Subcutaneous abdominal adipose tissue (tissue), 5 donors: ENCODE data around the gene PRKCA.

Experiments
- H3K27ac ChIP-seq: one replicate; pipeline ENCODE4 v1.7.0; 2013; ENCODE audit warnings: low read depth, mild to moderate bottlenecking, inconsistent platforms, low read length, moderate library complexity
- H3K27me3 ChIP-seq, 5 donors: one replicate each; pipeline ENCODE4 v1.7.0; 2013; ENCODE audit warnings: low read length in 5 of 5, inconsistent platforms in 1 of 5; ENCODE audit not compliant: control insufficient read depth in 5 of 5, insufficient read depth in 4 of 5
- H3K36me3 ChIP-seq, 5 donors: one replicate each; pipeline ENCODE4 v1.7.0; 2013; ENCODE audit warnings: low read length in 5 of 5; ENCODE audit not compliant: control insufficient read depth in 5 of 5, insufficient read depth in 5 of 5
- H3K4me1 ChIP-seq, 5 donors: one replicate each; pipeline ENCODE4 v1.7.0; 2013; ENCODE audit warnings: low read length in 5 of 5, mild to moderate bottlenecking in 3 of 5, moderate library complexity in 1 of 5; ENCODE audit not compliant: control insufficient read depth in 5 of 5, insufficient read depth in 5 of 5
- H3K4me3 ChIP-seq, 5 donors: one replicate each; pipeline ENCODE4 v1.7.0; 2013; ENCODE audit warnings: low read length in 5 of 5, low read depth in 1 of 5
- H3K9ac ChIP-seq, 5 donors: one replicate each; pipeline ENCODE4 v1.7.0; 2013; ENCODE audit warnings: low read length in 5 of 5, mild to moderate bottlenecking in 4 of 5, moderate library complexity in 3 of 5
- H3K9me3 ChIP-seq, 5 donors: one replicate each; pipeline ENCODE4 v1.7.0; 2013; ENCODE audit warnings: low read length in 5 of 5; ENCODE audit not compliant: control insufficient read depth in 5 of 5
- donor health status: healthy.
- donor health status: healthy.
- donor health status: healthy.
- donor health status: healthy.
- donor health status: healthy.

Gene PRKCA

GRCh38 chr17:66714046-66715023 is 411.9 kb downstream of the PRKCA start:
- Histone ChIP-seq H3K36me3 (no peaks in the 10 kb centered on the region), H3K27ac (no peak overlapping the region), H3K9ac (no peak overlapping the region), H3K4me1 (peaks cover 0 to 26% (median 5%) of the 10 kb centered on the region in 5 donors), H3K9me3 (peaks cover 0 to 3% (median 0%) of the 10 kb centered on the region in 5 donors), H3K4me3 (no peak overlapping the region), H3K27me3 (no peaks in the 10 kb centered on the region)

GRCh38 chr17:66715076-66715675 is 412.8 kb downstream of the PRKCA start:
- H3K4me3 ChIP-seq, result no peak overlapping the region

DNA sequence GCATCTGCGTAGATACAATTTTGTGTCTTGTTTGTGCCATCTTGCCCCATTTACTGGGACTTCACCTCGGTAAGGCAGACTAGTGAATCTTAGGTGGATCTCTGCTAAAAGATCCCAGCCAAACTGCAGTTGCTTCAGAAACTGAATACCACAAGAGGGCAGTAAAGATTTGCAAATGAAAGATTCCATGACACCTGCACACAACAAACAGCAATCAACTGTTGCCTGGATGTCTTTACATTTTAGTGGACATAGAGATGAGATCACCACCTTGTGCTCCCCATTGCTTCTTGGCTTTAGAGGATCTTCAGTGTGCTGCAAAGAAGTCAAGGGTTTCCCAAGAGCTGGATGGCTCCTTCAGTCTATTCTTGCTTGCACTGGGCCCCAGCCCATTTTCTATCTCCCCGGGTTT is 413.3 kb downstream of the PRKCA start:
- Histone ChIP-seq H3K9ac (no peak overlapping the region), H3K27me3 (no peaks in the 10 kb centered on the region), H3K27ac (no peak overlapping the region), H3K4me3 (no peak overlapping the region), H3K36me3 (no peaks in the 10 kb centered on the region), H3K9me3 (peaks cover 0 to 3% (median 0%) of the 10 kb centered on the region in 5 donors), H3K4me1 (peaks cover 0 to 26% (median 5%) of the 10 kb centered on the region in 5 donors)

More at GRCh38 chr17:66715076-66715675, 412.8 kb downstream of the PRKCA start:
- peaks cover 0 to 26% (median 5%) of the 10 kb centered on the region in 5 donors for H3K4me1 ChIP-seq
- H3K36me3 ChIP-seq, result no peaks in the 10 kb centered on the region
- no peak overlapping the region for H3K27ac ChIP-seq
- no peak overlapping the region for H3K9ac ChIP-seq
- peaks cover 0 to 3% (median 0%) of the 10 kb centered on the region in 5 donors for H3K9me3 ChIP-seq
- H3K27me3 ChIP-seq, result no peaks in the 10 kb centered on the region

- H3K4me1 ChIP-seq, result peaks cover 0 to 26% (median 5%) of the 10 kb centered on the region in 5 donors
- H3K27me3 ChIP-seq, result no peaks in the 10 kb centered on the region
- H3K9ac ChIP-seq, result no peak overlapping the region
- no peak overlapping the region for H3K4me3 ChIP-seq
- H3K27ac ChIP-seq, result no peak overlapping the region
- peaks cover 0 to 3% (median 0%) of the 10 kb centered on the region in 5 donors for H3K9me3 ChIP-seq
- H3K36me3 ChIP-seq, result no peaks in the 10 kb centered on the region
Measured at GRCh38 chr17:66716236-66717026, 414.0 kb downstream of the PRKCA start.

GRCh38 chr17:66717641-66718058 is 415.2 kb downstream of the PRKCA start:
- peaks cover 0 to 3% (median 0%) of the 10 kb centered on the region in 5 donors for H3K9me3 ChIP-seq
- no peaks in the 10 kb centered on the region for H3K36me3 ChIP-seq
- H3K4me1 ChIP-seq, result peaks cover 0 to 26% (median 5%) of the 10 kb centered on the region in 5 donors
- no peak overlapping the region for H3K4me3 ChIP-seq
- no peaks in the 10 kb centered on the region for H3K27me3 ChIP-seq
- no peak overlapping the region for H3K27ac ChIP-seq
- H3K9ac ChIP-seq, result no peak overlapping the region

- Histone ChIP-seq H3K27ac (no peak overlapping the region), H3K4me3 (no peak overlapping the region), H3K27me3 (no peaks in the 10 kb centered on the region), H3K9me3 (peaks cover 0 to 3% (median 0%) of the 10 kb centered on the region in 5 donors), H3K36me3 (no peaks in the 10 kb centered on the region), H3K9ac (no peak overlapping the region), H3K4me1 (peaks cover 6 to 31% (median 17%) of the 10 kb centered on the region in 5 donors)
Measured at GRCh38 chr17:66720027-66720426, 417.6 kb downstream of the PRKCA start.

DNA sequence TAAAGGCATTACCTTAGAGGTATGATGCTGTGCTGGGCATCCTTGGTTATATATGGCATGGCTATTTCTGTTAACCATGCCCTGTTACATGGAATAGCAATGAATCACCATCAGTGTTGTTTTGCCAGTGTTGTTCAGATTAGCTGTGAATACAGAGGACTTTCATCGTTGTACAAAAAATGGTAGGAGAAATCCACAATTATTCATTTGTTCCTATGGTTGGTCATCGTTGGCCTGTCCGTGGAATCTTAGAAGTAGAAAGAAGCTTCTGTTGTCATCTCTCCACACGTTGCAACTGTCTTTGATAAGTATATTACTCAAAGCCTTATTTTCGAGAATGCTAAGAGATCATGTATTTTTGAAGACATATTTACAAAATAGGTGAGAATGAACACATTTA is 418.2 kb downstream of the PRKCA start:
- H3K9ac ChIP-seq, result no peak overlapping the region
- peaks cover 6 to 27% (median 18%) of the 10 kb centered on the region in 5 donors for H3K4me1 ChIP-seq
- H3K27me3 ChIP-seq, result no peaks in the 10 kb centered on the region

DNA sequence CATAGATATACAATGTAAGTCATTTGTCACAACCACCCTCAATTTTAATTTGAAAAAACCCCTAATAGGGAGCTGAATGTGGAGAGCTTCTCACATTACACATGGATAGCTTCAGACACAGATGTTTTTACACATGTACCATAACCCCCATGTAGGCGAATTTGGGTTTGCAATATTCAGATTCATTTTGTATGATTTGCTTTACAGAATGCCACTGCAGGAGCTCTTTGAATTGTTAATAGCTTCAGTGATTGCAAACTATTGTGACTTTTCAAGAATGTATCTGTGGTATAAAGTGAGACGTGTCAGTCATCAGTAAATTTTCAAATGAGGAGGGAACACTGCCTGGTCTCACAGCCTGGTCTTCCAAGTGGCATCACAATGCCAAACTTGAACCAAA is 419.9 kb downstream of the PRKCA start:
- H3K4me3 ChIP-seq, result no peak overlapping the region
- H3K4me1 ChIP-seq, result peaks cover 3 to 20% (median 16%) of the 10 kb centered on the region in 5 donors
- H3K36me3 ChIP-seq, result no peaks in the 10 kb centered on the region
- H3K27ac ChIP-seq, result no peak overlapping the region
- no peak overlapping the region for H3K9ac ChIP-seq
- peaks cover 0 to 3% (median 0%) of the 10 kb centered on the region in 5 donors for H3K9me3 ChIP-seq
- H3K27me3 ChIP-seq, result no peaks in the 10 kb centered on the region

More for the DNA sequence above, 418.2 kb downstream of the PRKCA start:
- Histone ChIP-seq H3K27ac (no peak overlapping the region), H3K9me3 (peaks cover 0 to 3% (median 0%) of the 10 kb centered on the region in 5 donors), H3K36me3 (no peaks in the 10 kb centered on the region), H3K4me3 (no peak overlapping the region)

GRCh38 chr17:66724581-66725341 is 422.3 kb downstream of the PRKCA start:
- no peak overlapping the region for H3K9ac ChIP-seq
- no peak overlapping the region for H3K27ac ChIP-seq

More at GRCh38 chr17:66724581-66725341, 422.3 kb downstream of the PRKCA start:
- Histone ChIP-seq H3K27me3 (no peaks in the 10 kb centered on the region), H3K9me3 (no peaks in the 10 kb centered on the region), H3K4me3 (no peak overlapping the region), H3K4me1 (peaks cover 3 to 20% (median 16%) of the 10 kb centered on the region in 5 donors), H3K36me3 (no peaks in the 10 kb centered on the region)
